HG03025 (cell line): ENCODE data around the gene GPC3.
"Not testable (repeated sequence)": the region's sequence is repeated elsewhere in the genome, so short reads cannot be mapped to it uniquely, and the experiment has no call there.

Experiments
- ATAC-seq: cut with Tn5 transposase; IDR thresholded peaks from one replicate; pipeline ENCODE4 v1.9.1; 2021; ENCODE audit warnings: mild to moderate bottlenecking, moderate library complexity; ENCODE audit not compliant: unreplicated experiment, low FRiP score

GPC3 gene

DNA sequence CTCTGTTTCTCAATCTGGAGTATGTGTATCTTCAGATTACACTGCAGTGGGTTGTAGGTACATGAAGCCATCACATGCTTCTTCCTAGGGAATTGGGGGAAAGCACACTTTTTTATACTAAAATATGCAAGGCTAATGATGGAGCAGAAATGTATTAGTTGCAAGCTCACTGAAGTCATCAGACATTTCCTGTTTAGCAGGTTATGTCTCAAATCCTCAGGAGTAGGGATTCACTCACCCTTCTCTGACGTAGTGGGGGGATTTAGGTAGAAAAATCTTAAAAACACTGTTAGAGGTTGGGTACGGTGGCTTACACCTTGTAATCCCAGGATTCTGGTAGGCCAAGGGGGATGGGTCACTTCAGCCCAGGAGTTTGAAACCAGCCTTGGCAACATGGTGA is 441.7 kb downstream of the GPC3 start:
- no peak for ATAC-seq

DNA sequence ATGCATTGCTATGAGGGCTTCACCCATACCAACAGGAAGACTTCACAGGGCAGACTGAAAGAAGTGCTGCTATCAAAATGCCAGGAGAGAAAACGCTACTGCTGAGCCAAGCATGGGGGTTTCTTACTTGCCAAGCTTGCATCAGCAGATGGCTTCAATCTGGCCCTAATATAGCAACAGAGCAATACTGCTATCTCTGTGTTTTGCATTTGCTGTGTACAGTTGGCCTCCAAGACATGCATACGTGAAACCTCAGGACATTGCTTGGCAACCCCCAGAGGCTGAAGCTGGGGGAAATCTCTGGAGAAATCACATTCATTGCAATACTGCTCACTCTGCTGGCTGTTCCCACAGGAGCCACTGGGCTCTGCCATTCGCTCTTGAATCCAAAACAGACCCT is 442.9 kb downstream of the GPC3 start:
- ATAC-seq, result no peak

- ATAC-seq, result no peak
Measured at GRCh38 chrX:133541021-133541420, 444.4 kb downstream of the GPC3 start.

DNA sequence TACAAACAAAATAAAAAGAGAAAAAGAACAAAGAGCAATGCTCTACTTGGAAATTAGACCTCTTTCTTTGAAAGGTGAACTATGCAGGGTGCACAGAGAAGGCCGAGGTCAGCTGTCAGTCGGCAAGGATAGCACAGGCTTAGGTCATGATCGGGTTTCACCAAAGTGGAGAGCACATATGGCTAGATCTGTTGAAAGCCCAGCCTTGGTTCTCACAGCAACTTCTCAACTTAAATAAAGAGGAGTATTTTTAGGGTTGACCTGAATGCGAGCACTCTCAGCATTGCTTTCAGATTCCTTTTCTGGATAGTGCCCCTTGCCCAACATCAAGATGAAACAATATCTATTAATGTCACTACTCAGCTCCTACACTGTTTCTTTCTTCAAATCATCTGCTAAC is 447.2 kb downstream of the GPC3 start:
- ATAC-seq, result no peak

DNA sequence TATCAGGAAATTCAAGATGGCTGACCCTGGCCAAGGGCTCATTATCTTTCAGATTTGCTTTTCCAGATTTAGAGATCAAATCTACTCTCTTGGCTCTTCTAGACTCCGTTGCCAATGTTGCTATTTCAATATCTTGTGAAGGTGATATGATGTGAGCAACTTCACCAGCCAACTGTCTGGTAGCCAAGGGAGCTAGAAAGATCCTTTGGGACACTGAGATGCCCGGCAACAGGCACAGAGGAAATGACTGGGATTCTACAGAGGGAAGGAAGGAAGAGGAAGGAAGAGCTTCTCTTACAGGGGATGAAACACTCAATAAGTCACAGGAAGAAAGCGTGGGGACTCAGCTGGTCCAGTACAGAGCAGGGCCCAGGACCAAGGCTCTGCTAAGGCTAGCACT is 448.3 kb downstream of the GPC3 start:
- no peak for ATAC-seq

GRCh38 chrX:133535066-133535465 is 450.3 kb downstream of the GPC3 start:
- ATAC-seq, result no peak

DNA sequence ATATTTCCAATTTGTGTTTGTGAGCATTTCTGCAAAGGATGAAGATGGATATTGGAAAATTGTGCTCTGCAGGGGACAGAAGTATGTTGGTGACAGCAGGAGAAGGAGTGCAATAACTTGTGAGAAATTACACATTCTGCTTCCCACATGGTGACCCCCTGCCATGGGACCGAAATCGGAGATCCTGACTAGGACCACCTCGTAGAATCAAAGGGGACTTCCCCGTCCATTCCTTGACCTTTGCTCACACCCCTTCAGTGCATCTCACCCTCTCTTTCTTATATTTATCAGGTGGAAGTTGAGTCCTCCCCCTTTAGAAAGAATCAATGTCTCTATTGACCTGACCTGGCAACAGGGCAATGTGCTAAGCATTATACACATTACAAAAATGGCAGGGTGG is 451.2 kb downstream of the GPC3 start:
- no peak for ATAC-seq

- no peak for ATAC-seq
Measured at GRCh38 chrX:133533249-133533648, 452.1 kb downstream of the GPC3 start.

DNA sequence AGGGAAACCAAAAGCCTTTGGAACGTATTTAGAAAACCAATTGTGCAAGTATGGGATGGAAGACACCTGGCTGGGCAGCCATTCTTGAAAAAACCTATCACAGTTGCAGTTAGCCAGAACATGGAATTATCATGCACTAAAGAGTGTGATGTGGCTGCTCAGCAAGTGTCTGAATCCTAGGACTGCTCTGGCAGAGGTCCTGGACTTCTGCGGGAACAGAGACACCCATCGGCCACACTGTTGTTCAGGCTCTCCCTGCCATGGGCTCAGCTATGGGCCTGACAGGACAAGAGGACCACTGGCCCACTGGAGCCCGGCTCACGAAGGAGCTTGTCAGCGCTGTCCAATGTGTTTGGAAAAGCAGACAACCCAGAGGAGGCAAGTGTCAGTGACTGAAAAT is 454.4 kb downstream of the GPC3 start:
- no peak for ATAC-seq

- ATAC-seq, result no peak
Measured at GRCh38 chrX:133529578-133529977, 455.8 kb downstream of the GPC3 start.

DNA sequence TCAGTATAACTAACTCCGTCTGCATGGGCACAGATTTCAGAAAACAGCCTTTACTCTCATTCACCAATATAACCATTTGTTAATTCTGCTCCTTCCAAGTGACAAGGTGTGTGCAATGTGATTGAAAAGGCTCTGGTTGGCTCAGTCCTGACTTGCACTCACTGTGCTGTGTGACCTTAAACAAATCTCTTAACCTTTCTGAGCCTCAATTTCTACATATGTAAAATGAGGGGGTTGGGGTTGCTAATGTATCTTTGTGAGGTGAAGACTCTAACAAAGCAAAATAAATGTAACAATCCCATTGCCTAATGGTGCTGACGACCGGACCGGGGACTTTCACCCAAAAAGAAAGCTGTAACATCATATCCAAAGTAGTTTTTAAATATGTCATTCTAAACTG is 457.6 kb downstream of the GPC3 start:
- no peak for ATAC-seq

- ATAC-seq, result no peak
Measured at GRCh38 chrX:133527415-133527814, 458.0 kb downstream of the GPC3 start.

- not testable (repeated sequence) for ATAC-seq
Measured at GRCh38 chrX:133526773-133527172, 458.6 kb downstream of the GPC3 start.

- no peak for ATAC-seq
Measured at GRCh38 chrX:133523526-133523925, 461.9 kb downstream of the GPC3 start.

- ATAC-seq, result no peak
Measured at GRCh38 chrX:133523081-133523487, 462.3 kb downstream of the GPC3 start.

- ATAC-seq, result no peak
Measured at GRCh38 chrX:133516686-133517085, 468.7 kb downstream of the GPC3 start.

DNA sequence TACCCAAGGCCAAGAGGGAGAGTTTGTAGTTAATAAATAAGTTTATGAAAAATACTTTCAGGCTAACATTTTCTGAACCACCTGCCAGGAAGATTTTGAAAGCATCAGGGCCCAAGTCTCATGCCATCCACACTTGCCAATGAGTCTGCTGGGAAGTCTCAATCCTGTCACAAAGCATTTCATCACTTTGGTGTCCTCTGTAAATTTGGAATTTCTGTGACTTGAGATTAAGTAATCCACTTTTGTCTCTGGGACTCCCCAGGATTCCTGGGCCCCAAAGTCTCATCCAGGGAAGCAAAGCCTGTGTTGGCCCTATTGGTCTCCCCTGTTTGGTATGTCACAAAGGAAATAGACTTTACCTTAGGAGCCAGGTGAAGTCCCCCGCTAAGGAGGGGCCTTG is 470.9 kb downstream of the GPC3 start:
- ATAC-seq, result no peak

- no peak for ATAC-seq
Measured at GRCh38 chrX:133513123-133513522, 472.3 kb downstream of the GPC3 start.

- no peak for ATAC-seq
Measured at GRCh38 chrX:133511041-133511440, 474.4 kb downstream of the GPC3 start.

GRCh38 chrX:133497356-133497755 is 488.0 kb downstream of the GPC3 start:
- no peak for ATAC-seq

GRCh38 chrX:133495464-133496391 is 489.7 kb downstream of the GPC3 start:
- no peak for ATAC-seq

- ATAC-seq, result no peak
Measured at GRCh38 chrX:133493366-133493765, 492.0 kb downstream of the GPC3 start.
